HG03060 (cell line): Measurements from ENCODE around the gene TMEM108.

ENCODE experiments used
- ATAC-seq: cut with Tn5 transposase; IDR thresholded peaks from one replicate; pipeline ENCODE4 v1.9.1; 2021; ENCODE audit warnings: low read depth, moderate number of reproducible peaks; ENCODE audit not compliant: unreplicated experiment

TMEM108 gene

DNA sequence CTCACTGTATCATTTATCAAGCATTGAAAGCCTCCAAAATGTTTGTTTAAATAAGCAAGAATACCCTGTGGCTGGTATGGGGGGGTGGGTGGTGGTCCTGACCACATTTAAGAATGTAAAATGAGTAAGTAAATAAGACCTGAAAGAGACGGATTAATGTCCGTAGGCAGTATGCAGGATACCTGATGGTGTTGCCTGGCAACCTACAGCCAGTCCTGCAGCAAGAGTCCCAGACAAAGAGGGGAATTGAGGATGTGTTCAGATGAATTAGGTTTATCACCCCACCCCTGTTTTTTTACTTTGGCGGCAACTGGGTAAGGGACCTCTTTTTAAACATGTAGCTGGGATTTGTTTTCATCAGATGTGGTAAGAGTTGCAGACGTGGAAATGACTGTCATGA is 261.9 kb downstream of the TMEM108 start:
- ATAC-seq: no peak

DNA sequence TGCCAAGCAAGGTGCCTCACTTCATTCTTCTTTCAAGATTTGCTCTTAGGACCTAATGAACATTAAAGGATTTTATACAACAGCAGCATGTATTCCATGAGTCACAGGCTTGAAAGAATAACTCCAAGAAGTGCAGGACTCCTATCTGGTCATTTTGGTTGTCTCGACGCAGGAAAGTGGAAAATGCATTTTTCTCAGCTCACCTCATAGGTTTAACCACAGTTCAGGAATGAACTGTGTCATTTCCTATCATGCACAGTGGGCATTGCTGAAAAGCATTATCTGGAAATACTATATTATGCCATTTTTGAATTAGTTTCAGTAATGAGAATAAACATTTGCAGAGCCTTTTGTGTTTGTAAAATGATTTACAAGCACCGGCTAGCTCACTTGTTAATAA is 263.0 kb downstream of the TMEM108 start:
- no peak for ATAC-seq

DNA sequence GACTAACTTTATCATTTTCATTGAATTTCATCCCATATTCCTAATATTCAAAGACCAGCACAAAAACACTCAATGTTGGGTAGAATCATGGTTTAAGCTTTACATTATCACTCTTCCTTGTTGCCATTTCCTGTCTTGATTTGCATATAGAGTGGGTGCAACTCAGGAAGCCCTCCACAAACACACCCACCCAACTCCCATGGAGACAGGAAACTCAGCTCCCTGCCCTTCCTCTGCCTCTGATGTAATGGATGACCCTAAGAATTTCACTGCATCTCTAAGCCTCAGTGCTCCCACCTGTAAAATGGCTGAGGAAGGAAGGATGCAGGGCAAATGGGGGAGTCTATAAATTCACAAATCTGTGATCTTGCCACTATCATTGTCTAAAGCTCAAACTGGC is 263.5 kb downstream of the TMEM108 start:
- no peak for ATAC-seq

- ATAC-seq: no peak
Observed at GRCh38 chr3:133303430-133303829, 265.2 kb downstream of the TMEM108 start.

GRCh38 chr3:133317866-133318265 is 279.7 kb downstream of the TMEM108 start:
- ATAC-seq: no peak

DNA sequence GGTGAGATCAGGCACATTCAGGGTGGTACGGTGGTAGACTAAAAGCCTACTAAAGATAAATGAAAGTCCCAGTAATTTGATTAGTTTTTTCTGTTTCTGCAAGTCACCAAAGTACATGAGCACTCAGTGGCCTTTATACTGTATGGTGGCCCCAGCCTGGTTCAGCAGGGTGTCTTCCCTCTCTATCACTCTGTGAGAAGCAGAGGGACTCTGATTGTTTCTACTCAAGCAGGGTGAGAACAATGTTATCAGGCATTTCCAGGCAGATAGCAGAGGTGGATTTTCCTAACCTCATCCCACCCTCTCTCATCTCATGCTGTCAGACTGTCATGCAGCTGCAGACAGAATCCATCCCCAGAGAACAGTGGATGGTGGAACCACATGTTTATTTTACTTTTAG is 290.2 kb downstream of the TMEM108 start:
- no peak for ATAC-seq

GRCh38 chr3:133329626-133330025 is 291.4 kb downstream of the TMEM108 start:
- ATAC-seq: no peak

GRCh38 chr3:133330065-133330464 is 291.9 kb downstream of the TMEM108 start:
- ATAC-seq: no peak

DNA sequence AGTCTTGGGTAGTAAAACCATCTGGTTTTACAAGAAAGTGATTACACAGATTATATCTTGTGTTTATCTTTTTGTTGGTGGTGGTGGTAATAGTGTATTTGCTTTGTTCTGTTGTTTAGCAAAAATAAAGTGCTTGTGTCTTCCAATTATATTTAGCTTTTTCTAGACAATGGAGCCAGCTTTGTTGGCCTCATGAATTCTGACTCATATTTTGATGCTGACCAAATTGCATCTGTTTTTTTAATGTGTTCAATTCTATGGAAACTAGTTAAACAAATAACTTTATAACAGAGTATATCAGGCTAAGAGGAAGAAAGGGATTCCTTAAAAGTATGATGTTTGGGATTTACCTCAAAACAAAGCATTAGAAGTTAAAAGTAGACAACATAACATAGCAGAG is 292.3 kb downstream of the TMEM108 start:
- no peak for ATAC-seq

- ATAC-seq: no peak
Observed at GRCh38 chr3:133354721-133355120, 316.5 kb downstream of the TMEM108 start.

GRCh38 chr3:133360476-133360875 is 322.3 kb downstream of the TMEM108 start:
- ATAC-seq: no peak

GRCh38 chr3:133361011-133361410 is 322.8 kb downstream of the TMEM108 start:
- ATAC-seq: no peak

- ATAC-seq: no peak
Observed at GRCh38 chr3:133361435-133361834, 323.2 kb downstream of the TMEM108 start.

- no peak for ATAC-seq
Observed at GRCh38 chr3:133362539-133362938, 324.3 kb downstream of the TMEM108 start.

DNA sequence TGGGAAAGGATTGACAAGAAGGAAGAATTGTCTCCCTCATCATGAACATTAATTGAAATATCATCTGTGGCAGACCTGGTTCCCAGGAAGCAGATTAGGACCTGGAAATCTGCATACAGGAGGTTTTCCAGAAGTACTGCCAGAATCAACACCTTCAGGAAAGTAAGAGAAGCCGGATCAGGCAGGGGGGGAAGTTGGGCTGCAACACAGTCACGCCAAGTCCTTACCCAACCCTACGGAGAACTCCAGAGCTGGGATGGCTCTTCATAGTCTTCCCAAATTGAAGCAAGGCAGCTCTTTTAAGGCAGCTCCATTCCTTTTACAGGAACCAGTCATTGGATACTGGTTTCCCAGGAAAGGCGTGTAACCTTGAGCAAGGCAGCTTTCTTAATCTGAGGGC is 326.5 kb downstream of the TMEM108 start:
- no peak for ATAC-seq

DNA sequence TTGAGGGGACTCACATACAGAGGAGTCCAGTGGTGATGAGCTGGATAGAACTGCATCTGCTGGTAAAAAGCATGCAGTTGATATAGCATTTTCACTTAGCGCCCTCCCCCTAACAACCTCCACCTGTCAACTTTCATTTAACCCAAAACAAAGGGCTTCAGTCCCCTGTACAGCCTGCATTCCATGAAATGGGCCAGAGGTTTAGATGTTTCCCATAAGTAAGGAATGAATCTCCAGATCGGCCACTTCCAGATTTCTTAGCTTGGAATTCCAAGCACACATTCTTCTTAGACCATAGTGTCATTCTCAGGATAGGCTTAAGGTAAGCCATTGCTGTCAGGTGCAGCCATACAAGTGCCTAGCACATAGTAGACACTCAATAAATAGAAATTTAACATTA is 328.7 kb downstream of the TMEM108 start:
- ATAC-seq: no peak

- ATAC-seq: no peak
Observed at GRCh38 chr3:133367403-133367802, 329.2 kb downstream of the TMEM108 start.

GRCh38 chr3:133367956-133368355 is 329.8 kb downstream of the TMEM108 start:
- no peak for ATAC-seq

DNA sequence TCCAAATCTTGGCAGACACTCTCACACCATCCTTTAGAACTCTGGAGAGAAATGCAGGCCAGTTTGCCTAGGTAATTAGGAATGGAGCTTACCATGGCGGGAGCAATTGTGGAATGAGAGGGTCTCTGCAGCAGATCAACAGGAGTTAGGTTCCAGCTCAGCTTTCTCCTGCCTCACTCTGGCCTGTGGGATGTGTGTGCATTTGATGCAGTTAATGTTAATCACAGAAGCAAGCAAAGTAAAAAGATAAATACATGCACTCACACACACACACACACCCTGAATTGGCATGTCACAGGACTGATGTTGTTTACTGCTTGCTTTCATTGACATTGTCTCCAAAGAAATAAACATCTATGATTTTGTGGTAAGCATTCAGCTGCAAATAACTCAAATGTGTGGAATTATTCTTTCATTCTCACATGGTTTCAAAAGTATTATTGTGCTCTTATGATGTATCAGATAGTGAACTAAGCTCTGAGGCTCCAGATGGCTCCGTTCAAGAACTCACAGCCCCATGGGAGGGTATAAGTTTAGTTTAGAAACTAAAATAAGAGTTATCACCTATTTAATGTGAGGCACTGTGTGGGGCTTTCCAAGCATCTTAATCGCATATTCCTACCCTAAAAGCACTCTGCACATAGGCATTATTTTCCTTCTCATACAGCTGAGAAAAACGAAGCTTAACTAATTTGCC is 330.3 kb downstream of the TMEM108 start:
- ATAC-seq: no peak

DNA sequence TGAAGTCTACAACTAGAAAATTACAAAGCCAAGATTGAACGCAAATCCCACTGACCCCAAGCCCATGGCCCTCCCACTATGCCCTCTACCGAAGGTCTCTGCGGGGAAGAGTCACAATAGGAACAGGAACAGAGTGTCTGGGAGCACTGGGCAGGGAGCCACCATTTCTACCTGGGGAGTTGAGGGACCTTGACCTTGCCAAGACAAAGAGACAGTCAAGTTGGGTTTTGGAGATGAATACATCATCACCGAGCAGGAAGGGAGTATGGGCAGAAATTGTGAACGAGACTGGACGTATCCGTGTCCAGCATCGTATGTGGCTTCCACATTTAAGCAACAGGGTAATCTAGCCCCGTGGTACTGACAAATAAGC is 330.9 kb downstream of the TMEM108 start:
- ATAC-seq: no peak

- ATAC-seq: no peak
Observed at GRCh38 chr3:133371181-133371580, 333.0 kb downstream of the TMEM108 start.

DNA sequence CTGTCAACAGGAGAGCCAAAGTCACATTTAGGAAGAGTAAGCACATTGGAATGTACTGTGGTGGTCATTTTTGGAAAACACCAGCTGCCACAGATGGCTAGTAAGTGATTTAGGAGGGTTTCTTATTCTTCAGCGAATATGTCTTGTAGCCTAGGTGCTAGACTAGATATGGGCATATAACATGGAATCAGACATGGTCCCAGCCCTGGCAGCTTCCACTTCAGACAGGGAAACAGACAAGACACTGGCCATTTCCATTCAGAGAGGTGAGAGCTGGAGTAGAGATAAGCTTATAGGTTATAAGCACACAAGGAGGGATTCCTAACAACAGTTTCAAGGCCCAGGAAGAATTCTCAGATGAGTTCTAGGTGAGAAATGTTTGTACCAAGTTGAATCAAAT is 333.5 kb downstream of the TMEM108 start:
- ATAC-seq: no peak
